Kidney glomerular epithelial cell (primary cell): ENCODE data around the gene DENND1A.
A peak's percentile ranks its signal among the peaks of the same experiment; 100 is the strongest.
"Not testable (repeated sequence)": the region's sequence is repeated elsewhere in the genome, so short reads cannot be mapped to it uniquely, and the experiment has no call there.

Source experiments
- DNase-seq: peaks from one replicate; lab custom pipeline; 2025; lab: John Stamatoyannopoulos, UW

Gene DENND1A

GRCh38 chr9:123652416-123652815, 277.5 kb downstream of the DENND1A start:
- no peak for DNase-seq

GRCh38 chr9:123651871-123652270, 278.1 kb downstream of the DENND1A start:
- no peak for DNase-seq

- no peak for DNase-seq
Observed at GRCh38 chr9:123651273-123651672, 278.7 kb downstream of the DENND1A start.

- DNase-seq: no peak
Observed at GRCh38 chr9:123649909-123650308, 280.0 kb downstream of the DENND1A start.

- no peak for DNase-seq
Observed at GRCh38 chr9:123647145-123647544, 282.8 kb downstream of the DENND1A start.

- DNase-seq: no peak
Observed at GRCh38 chr9:123645762-123646161, 284.2 kb downstream of the DENND1A start.

- DNase-seq: no peak
Observed at GRCh38 chr9:123645126-123645525, 284.8 kb downstream of the DENND1A start.

- DNase-seq: no peak
Observed at GRCh38 chr9:123643518-123643917, 286.4 kb downstream of the DENND1A start.

- DNase-seq: no peak
Observed at GRCh38 chr9:123642291-123643278, 287.3 kb downstream of the DENND1A start.

GRCh38 chr9:123640792-123641222, 289.1 kb downstream of the DENND1A start:
- DNase-seq: no peak

GRCh38 chr9:123639743-123640142, 290.2 kb downstream of the DENND1A start:
- DNase-seq: no peak

- peak; percentile 80 for DNase-seq
Observed at GRCh38 chr9:123637945-123638634, 291.8 kb downstream of the DENND1A start.

- peak; percentile 80 for DNase-seq
Observed at GRCh38 chr9:123637606-123637944, 292.4 kb downstream of the DENND1A start.

- DNase-seq: not testable (repeated sequence)
Observed at GRCh38 chr9:123636805-123637204, 293.1 kb downstream of the DENND1A start.

- no peak for DNase-seq
Observed at GRCh38 chr9:123631862-123632261, 298.1 kb downstream of the DENND1A start.

GRCh38 chr9:123630233-123630632, 299.7 kb downstream of the DENND1A start:
- DNase-seq: no peak

- no peak for DNase-seq
Observed at GRCh38 chr9:123629531-123629930, 300.4 kb downstream of the DENND1A start.

- DNase-seq: no peak
Observed at GRCh38 chr9:123622711-123623241, 307.1 kb downstream of the DENND1A start.

GRCh38 chr9:123620239-123620638, 309.7 kb downstream of the DENND1A start:
- DNase-seq: no peak

GRCh38 chr9:123617952-123618678, 311.8 kb downstream of the DENND1A start:
- no peak for DNase-seq

GRCh38 chr9:123617286-123617685, 312.6 kb downstream of the DENND1A start:
- DNase-seq: no peak

- no peak for DNase-seq
Observed at GRCh38 chr9:123616707-123617106, 313.2 kb downstream of the DENND1A start.
